Osteoblast (primary cell): Measurements from ENCODE around the gene KLK5. TPM values are rescaled to one million over a fixed set of nuclear protein-coding genes. Genes with fewer than 3 reads are reported as not detected.

Source experiments
- DNase-seq: peaks from one replicate; pipeline ENCODE4 v3.0.0; 2011; ENCODE audit warnings: low spot score, mixed read lengths; ENCODE audit not compliant: insufficient read length; ENCODE audit errors: missing footprints
- H2AFZ ChIP-seq: 2 replicates; pipeline ENCODE4 v1.6.0; 2011; ENCODE audit warnings: mild to moderate bottlenecking, low read length
- H3K27ac ChIP-seq: 2 replicates; pipeline ENCODE4 v1.5.1; 2011; ENCODE audit warnings: mild to moderate bottlenecking, low read depth, low read length, moderate library complexity
- H3K27me3 ChIP-seq: 2 replicates; pipeline ENCODE4 v1.6.0; 2012; ENCODE audit warnings: mild to moderate bottlenecking, control low read depth, inconsistent platforms, low read length, moderate library complexity; ENCODE audit not compliant: insufficient read depth
- H3K36me3 ChIP-seq: 2 replicates; pipeline ENCODE4 v1.5.1; 2011; ENCODE audit warnings: mild to moderate bottlenecking, low read length, control low read depth, moderate library complexity; ENCODE audit not compliant: insufficient read depth
- H3K4me1 ChIP-seq: 2 replicates; pipeline ENCODE4 v1.5.1; 2011; ENCODE audit warnings: mild to moderate bottlenecking, low read length, control low read depth, moderate library complexity; ENCODE audit not compliant: insufficient read depth
- H3K4me2 ChIP-seq: 2 replicates; pipeline ENCODE4 v1.6.0; 2011; ENCODE audit warnings: mild to moderate bottlenecking, low read length; ENCODE audit not compliant: insufficient read depth
- H3K4me3 ChIP-seq: fragments of 200-600 bp; sonication (generic); 3 replicates; pipeline ENCODE4 v1.5.1; 2012; ENCODE audit warnings: mild to moderate bottlenecking, low read length, inconsistent platforms; ENCODE audit not compliant: insufficient read depth
- H3K79me2 ChIP-seq: 2 replicates; pipeline ENCODE4 v1.6.0; 2012; ENCODE audit warnings: mild to moderate bottlenecking, low read length, control low read depth, inconsistent platforms; ENCODE audit not compliant: insufficient read depth
- H3K9me3 ChIP-seq: 2 replicates; pipeline ENCODE4 v1.5.1; 2011; ENCODE audit warnings: low read depth, low read length, control low read depth
- H4K20me1 ChIP-seq: 2 replicates; pipeline ENCODE4 v1.6.0; 2012; ENCODE audit warnings: mild to moderate bottlenecking, low read length, control low read depth; ENCODE audit not compliant: insufficient read depth
- total RNA-seq: library from RNA; depleted of rRNA; stranded (reverse); fragments of >200 nt; gene quantifications from 2 replicates; pipeline ENCODE4 v1.2.3, GENCODE V29; 2012
- TF ChIP-seq, protein P1 (sequence below): IDR thresholded peaks from 2 replicates; pipeline ENCODE4 v1.5.1; 2011; ENCODE audit warnings: mild to moderate bottlenecking, low read depth, low read length, moderate library complexity; ENCODE audit errors: extremely low read depth

Gene KLK5
- total RNA-seq, 1 donor = not detected

DNA sequence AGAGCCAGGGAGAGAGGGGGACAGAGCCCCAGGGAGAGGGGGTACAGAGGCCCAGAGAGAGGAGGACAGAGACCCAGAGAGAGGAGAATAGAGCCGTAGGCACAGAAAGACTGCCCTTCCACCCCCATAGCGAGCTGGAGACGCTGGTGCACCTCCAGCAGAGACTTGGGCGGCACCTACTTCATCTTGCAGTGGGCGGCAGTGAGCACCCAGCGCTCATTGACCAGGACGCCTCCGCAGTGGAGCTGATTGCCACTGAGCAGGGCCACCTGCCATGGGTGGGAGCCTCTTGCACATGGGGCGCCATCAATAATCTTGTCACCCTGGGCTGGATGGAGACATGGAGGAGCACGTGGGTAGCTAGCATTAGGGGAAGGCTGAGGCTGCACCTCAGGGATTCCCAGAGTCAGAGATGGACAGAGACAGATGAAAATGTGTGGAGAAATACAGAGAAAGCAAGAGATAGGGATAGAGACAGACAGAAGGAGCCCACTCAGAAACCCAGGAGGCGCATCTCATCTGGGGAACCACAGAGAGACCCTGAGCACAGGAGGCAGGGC is 28.8 kb upstream of the KLK5 start:
- H3K36me3 ChIP-seq = no peaks in the 10 kb centered on the region
- DNase-seq = no peak
- no peaks in the 10 kb centered on the region for H3K4me1 ChIP-seq
- no peaks in the 10 kb centered on the region for H3K79me2 ChIP-seq
- no peak overlapping the region for H3K4me3 ChIP-seq
- H4K20me1 ChIP-seq = no peaks in the 10 kb centered on the region
- no peak overlapping the region for H3K4me2 ChIP-seq
- H3K27ac ChIP-seq = no peak overlapping the region
- H3K27me3 ChIP-seq = no peaks in the 10 kb centered on the region
- TF ChIP-seq, protein P1, sequence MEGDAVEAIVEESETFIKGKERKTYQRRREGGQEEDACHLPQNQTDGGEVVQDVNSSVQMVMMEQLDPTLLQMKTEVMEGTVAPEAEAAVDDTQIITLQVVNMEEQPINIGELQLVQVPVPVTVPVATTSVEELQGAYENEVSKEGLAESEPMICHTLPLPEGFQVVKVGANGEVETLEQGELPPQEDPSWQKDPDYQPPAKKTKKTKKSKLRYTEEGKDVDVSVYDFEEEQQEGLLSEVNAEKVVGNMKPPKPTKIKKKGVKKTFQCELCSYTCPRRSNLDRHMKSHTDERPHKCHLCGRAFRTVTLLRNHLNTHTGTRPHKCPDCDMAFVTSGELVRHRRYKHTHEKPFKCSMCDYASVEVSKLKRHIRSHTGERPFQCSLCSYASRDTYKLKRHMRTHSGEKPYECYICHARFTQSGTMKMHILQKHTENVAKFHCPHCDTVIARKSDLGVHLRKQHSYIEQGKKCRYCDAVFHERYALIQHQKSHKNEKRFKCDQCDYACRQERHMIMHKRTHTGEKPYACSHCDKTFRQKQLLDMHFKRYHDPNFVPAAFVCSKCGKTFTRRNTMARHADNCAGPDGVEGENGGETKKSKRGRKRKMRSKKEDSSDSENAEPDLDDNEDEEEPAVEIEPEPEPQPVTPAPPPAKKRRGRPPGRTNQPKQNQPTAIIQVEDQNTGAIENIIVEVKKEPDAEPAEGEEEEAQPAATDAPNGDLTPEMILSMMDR = no peak
- no peaks in the 10 kb centered on the region for H3K9me3 ChIP-seq
- H2AFZ ChIP-seq = no peak overlapping the region

DNA sequence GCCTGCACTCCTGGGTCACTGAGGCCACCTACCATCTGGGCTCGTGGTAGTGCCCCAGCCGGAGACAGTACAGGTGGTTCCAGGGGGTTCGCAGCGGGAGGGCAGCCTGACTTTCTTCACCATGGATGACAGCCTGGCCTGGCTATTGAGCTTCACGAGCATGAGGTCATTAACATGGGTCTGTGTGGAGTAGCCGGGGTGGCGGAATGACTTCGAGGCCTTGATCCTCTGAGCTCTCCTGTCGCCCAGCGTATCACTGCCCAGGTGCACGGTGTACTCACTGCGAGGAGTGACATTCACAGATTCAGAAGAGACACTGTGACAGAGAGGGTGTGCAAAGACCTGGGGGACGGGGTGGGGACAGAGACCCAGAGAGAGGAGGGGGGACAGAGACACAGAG is 27.4 kb upstream of the KLK5 start:
- Histone ChIP-seq H3K27ac (no peak overlapping the region), H3K4me1 (no peaks in the 10 kb centered on the region), H3K79me2 (no peaks in the 10 kb centered on the region), H3K4me2 (no peak overlapping the region), H4K20me1 (no peaks in the 10 kb centered on the region), H3K27me3 (no peaks in the 10 kb centered on the region), H3K4me3 (no peak overlapping the region), H2AFZ (no peak overlapping the region), H3K36me3 (no peaks in the 10 kb centered on the region), H3K9me3 (no peaks in the 10 kb centered on the region)
- TF ChIP-seq, protein P1 = no peak
- DNase-seq = no peak

DNA sequence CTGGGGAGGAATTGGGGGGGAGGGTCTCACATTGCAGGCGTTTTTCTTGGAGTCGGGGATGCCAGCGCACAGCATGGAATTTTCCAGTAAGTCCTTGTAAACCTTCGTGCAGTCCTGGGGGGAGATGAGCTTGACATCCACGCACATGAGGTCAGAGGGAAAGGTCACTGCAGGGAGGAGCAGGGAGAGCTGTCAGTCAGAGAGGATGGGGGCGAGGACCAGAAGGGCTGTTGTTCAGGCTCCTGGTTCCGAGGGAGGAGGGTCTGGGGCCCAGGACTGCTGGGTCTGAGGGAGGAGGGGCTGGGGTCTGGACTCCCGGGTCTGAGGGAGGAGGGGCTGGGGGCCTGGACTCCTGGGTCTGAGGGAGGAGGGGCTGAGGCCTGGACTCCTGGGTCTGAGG is 26.9 kb upstream of the KLK5 start:
- no peak overlapping the region for H3K4me3 ChIP-seq
- TF ChIP-seq, protein P1 = no peak
- H2AFZ ChIP-seq = no peak overlapping the region
- H3K4me2 ChIP-seq = no peak overlapping the region
- DNase-seq = no peak
- H3K79me2 ChIP-seq = no peaks in the 10 kb centered on the region
- H3K9me3 ChIP-seq = no peaks in the 10 kb centered on the region
- H3K4me1 ChIP-seq = no peaks in the 10 kb centered on the region
- no peaks in the 10 kb centered on the region for H3K36me3 ChIP-seq
- H4K20me1 ChIP-seq = no peaks in the 10 kb centered on the region
- H3K27me3 ChIP-seq = no peaks in the 10 kb centered on the region
- no peak overlapping the region for H3K27ac ChIP-seq

DNA sequence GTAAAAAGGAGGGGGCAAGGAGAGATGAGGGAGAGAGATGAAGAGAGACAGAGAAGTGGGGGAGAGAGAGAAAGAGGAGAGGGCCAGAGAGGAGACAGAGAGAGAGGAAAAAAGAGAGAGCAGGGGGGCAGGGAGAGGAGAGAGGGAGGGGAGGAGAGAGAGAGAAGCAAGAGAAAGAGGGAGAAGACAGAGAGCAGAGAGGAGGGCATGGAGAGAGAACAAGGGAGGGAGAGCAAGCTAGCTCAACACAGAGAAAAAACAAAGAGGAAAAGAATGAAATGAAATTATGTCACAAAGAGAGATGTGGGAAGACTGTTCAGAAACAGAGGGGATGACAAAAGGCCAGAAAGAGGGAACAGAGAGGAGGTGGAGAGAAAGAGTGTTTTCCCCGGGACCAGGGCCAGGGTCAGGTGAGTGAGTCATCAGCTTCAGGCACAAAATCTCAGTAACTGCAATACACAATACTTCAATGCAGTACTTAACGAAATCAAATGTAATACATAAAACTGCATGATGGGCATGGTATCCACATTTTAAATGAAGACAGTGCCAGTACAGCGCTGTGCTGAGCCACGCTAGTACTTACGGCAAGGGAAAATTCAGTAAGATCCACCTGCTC is 26.0 kb upstream of the KLK5 start:
- TF ChIP-seq, protein P1 = no peak
- no peaks in the 10 kb centered on the region for H3K4me1 ChIP-seq
- H4K20me1 ChIP-seq = no peaks in the 10 kb centered on the region
- no peaks in the 10 kb centered on the region for H3K36me3 ChIP-seq
- no peak overlapping the region for H3K4me3 ChIP-seq
- H3K79me2 ChIP-seq = no peaks in the 10 kb centered on the region
- DNase-seq = no peak
- H3K9me3 ChIP-seq = no peaks in the 10 kb centered on the region
- H3K4me2 ChIP-seq = no peak overlapping the region
- H2AFZ ChIP-seq = no peak overlapping the region
- no peak overlapping the region for H3K27ac ChIP-seq
- H3K27me3 ChIP-seq = no peaks in the 10 kb centered on the region
